HG03520 (cell line): ENCODE measurements around the gene LRRC4C.

Source experiments
- ATAC-seq: cut with Tn5 transposase; IDR thresholded peaks from one replicate; pipeline ENCODE4 v1.9.1; 2021; ENCODE audit warnings: mild to moderate bottlenecking, moderate library complexity; ENCODE audit not compliant: unreplicated experiment

Gene LRRC4C

GRCh38 chr11:41334007-41334933, 125.2 kb downstream of the LRRC4C start:
- no peak for ATAC-seq

GRCh38 chr11:41333357-41333756, 126.1 kb downstream of the LRRC4C start:
- ATAC-seq = no peak

- ATAC-seq = no peak
These were observed 131.1 kb downstream of the LRRC4C start for GRCh38 chr11:41328324-41328723.

GRCh38 chr11:41323446-41323845, 136.0 kb downstream of the LRRC4C start:
- no peak for ATAC-seq

- peak; percentile 36 for ATAC-seq
These were observed 138.8 kb downstream of the LRRC4C start for GRCh38 chr11:41320653-41321052.

- ATAC-seq = peak; percentile 68
These were observed 139.2 kb downstream of the LRRC4C start for GRCh38 chr11:41320238-41320637.

- no peak for ATAC-seq
These were observed 140.0 kb downstream of the LRRC4C start for GRCh38 chr11:41319434-41319833.

GRCh38 chr11:41316751-41317150, 142.7 kb downstream of the LRRC4C start:
- ATAC-seq = no peak

GRCh38 chr11:41313226-41313625, 146.2 kb downstream of the LRRC4C start:
- ATAC-seq = no peak

GRCh38 chr11:41309716-41310115, 149.7 kb downstream of the LRRC4C start:
- ATAC-seq = peak; percentile 12

- peak; percentile 85 for ATAC-seq
These were observed 150.3 kb downstream of the LRRC4C start for GRCh38 chr11:41309111-41309522.

- ATAC-seq = no peak
These were observed 151.2 kb downstream of the LRRC4C start for GRCh38 chr11:41308286-41308685.

- ATAC-seq = no peak
These were observed 152.0 kb downstream of the LRRC4C start for GRCh38 chr11:41307296-41308080.

- ATAC-seq = no peak
These were observed 153.0 kb downstream of the LRRC4C start for GRCh38 chr11:41306431-41306830.

- ATAC-seq = no peak
These were observed 158.4 kb downstream of the LRRC4C start for GRCh38 chr11:41301023-41301422.

GRCh38 chr11:41289408-41289807, 170.0 kb downstream of the LRRC4C start:
- peak; percentile 95 for ATAC-seq

- no peak for ATAC-seq
These were observed 172.7 kb downstream of the LRRC4C start for GRCh38 chr11:41286751-41287150.

GRCh38 chr11:41284354-41284753, 175.1 kb downstream of the LRRC4C start:
- ATAC-seq = no peak

- no peak for ATAC-seq
These were observed 176.1 kb downstream of the LRRC4C start for GRCh38 chr11:41283191-41283930.

GRCh38 chr11:41282395-41282794, 177.1 kb downstream of the LRRC4C start:
- ATAC-seq = no peak

GRCh38 chr11:41281131-41281742, 178.2 kb downstream of the LRRC4C start:
- ATAC-seq = no peak
